GM12892 (cell line): ENCODE results near the gene NELL2.

Experiments
- POLR2A ChIP-seq: IDR thresholded peaks from 2 replicates; pipeline ENCODE4 v1.6.1; 2011; ENCODE audit warnings: low read depth, low read length, control low read depth
- POLR2AphosphoS5 ChIP-seq: IDR thresholded peaks from 2 replicates; pipeline ENCODE4 v1.6.1; 2011; ENCODE audit warnings: low read depth, low read length, control low read depth
- TAF1 ChIP-seq: IDR thresholded peaks from 2 replicates; pipeline ENCODE4 v1.6.1; 2011; ENCODE audit warnings: low read depth, mild to moderate bottlenecking, control low read depth, low read length, borderline replicate concordance

GRCh38 chr12:44763021-44763420, 113.1 kb downstream of the NELL2 start:
- TF ChIP-seq TAF1, result no peak
- TF ChIP-seq POLR2AphosphoS5, result no peak
- no peak for TF ChIP-seq POLR2A
